ENCODE results near the gene KIRREL3. TPM values are rescaled to one million over a fixed set of nuclear protein-coding genes. Genes with fewer than 3 reads are reported as not detected.

The KIRREL3 gene
- polyA plus RNA-seq, 2 of the 4 experiments (the other 2 are of a cell fraction) = 3.0 to 11.0 TPM

DNA sequence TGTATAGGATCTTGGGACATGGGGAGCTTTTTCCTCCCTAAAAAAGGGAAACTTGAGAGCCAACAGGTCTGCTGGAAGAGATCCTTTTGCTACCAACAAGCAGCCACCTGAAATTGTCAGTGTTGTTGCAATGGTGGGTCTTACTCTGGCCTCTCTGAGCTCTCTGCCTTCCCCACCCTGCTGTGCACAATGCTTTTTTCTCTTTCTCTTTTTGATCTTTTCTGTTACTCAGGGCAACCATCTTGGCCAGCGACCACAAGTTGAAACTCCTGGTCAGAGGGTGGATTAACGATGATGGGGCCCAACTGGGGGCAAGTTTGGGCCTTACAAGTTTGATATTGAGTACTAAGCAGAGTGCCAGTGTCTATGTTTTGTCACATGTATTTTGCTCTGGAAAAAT, 155.8 kb downstream of the KIRREL3 start:
- no peak for DNase-seq (ENCODE audit: low read depth in 1 of 2, low spot score in 1 of 2)
- Histone ChIP-seq H3K4me1 (no peaks in the 10 kb centered on the region; the same call in 2 of the 3 replicates), H3K4me3 (no peak overlapping the region), H3K9me3 (no peaks in the 10 kb centered on the region), H3K27ac (no peak overlapping the region), H3K4me2 (no peak overlapping the region)
- ChIA-PET CTCF (interaction anchor here (0.6 kb wide), 1 partner anchor 459 kb away, joined by 3 read pairs; no protein-coding TSS in a partner anchor), POLR2A (no interaction called here)
- WGBS (ENCODE audit: missing lambda C conversion rate) = 67% methylated on average over 2 of the region's 2 CpGs
- ATAC-seq = no peak
- TF ChIP-seq FOSL2 (IDR thresholded peaks at IDR 0.05) (no peak), FOSL2 (CRISPR knock-in tag; IDR thresholded peaks at IDR 0.05) (no peak), HDAC2 (IDR thresholded peaks at IDR 0.05) (no peak), MAFK (IDR thresholded peaks at IDR 0.05; ENCODE audit: partially characterized antibody) (no peak), JUN (IDR thresholded peaks at IDR 0.05) (no peak), PHF8 (IDR thresholded peaks at IDR 0.05; ENCODE audit: borderline replicate concordance, low read depth) (no peak), RNF2 (IDR thresholded peaks at IDR 0.05; ENCODE audit: borderline replicate concordance, low read depth) (no peak), POLR2A (IDR thresholded peaks at IDR 0.05; ENCODE audit: low read length) (no peak), BHLHE40 (IDR thresholded peaks at IDR 0.05; ENCODE audit: low read depth, low read length) (no peak), ZNF302 (CRISPR knock-in tag; IDR thresholded peaks at IDR 0.05) (no peak), TP53 (CRISPR knock-in tag; IDR thresholded peaks at IDR 0.05) (no peak), RAD21 (conservative IDR thresholded peaks at IDR 0.05 in 1 of 2, IDR thresholded peaks at IDR 0.05 in 1 of 2) (no peak), SMC3 (IDR thresholded peaks at IDR 0.05) (no peak), CEBPB (IDR thresholded peaks at IDR 0.05) (no peak)
- TF ChIP-seq, protein P1, sequence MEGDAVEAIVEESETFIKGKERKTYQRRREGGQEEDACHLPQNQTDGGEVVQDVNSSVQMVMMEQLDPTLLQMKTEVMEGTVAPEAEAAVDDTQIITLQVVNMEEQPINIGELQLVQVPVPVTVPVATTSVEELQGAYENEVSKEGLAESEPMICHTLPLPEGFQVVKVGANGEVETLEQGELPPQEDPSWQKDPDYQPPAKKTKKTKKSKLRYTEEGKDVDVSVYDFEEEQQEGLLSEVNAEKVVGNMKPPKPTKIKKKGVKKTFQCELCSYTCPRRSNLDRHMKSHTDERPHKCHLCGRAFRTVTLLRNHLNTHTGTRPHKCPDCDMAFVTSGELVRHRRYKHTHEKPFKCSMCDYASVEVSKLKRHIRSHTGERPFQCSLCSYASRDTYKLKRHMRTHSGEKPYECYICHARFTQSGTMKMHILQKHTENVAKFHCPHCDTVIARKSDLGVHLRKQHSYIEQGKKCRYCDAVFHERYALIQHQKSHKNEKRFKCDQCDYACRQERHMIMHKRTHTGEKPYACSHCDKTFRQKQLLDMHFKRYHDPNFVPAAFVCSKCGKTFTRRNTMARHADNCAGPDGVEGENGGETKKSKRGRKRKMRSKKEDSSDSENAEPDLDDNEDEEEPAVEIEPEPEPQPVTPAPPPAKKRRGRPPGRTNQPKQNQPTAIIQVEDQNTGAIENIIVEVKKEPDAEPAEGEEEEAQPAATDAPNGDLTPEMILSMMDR (IDR thresholded peaks at IDR 0.05) = no peak
- no peak for FAIRE-seq

DNA sequence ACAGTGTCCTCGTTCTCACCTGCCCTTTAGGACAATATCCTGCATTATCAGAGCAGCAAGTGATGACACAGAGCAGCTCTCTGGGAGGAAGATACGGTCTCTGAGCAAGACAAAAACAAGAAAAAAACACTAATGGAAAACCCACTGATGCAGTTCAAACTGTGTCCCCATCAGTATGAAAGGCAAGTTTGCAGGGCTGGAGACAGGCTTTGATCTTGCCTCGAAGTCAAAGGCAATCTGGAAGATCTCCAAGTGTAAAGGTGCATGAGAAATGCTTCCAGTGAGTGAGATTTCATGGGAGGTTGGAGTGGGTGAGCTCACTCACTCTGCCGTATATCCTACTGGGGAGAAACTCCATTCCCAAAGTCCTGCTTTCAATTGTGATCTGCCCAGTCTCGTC, 157.5 kb downstream of the KIRREL3 start:
- WGBS (ENCODE audit: missing lambda C conversion rate) = 53% methylated on average over 5 of the region's 5 CpGs
- TF ChIP-seq RARB (CRISPR knock-in tag; IDR thresholded peaks at IDR 0.05) (no peak), PHF8 (IDR thresholded peaks at IDR 0.05; ENCODE audit: borderline replicate concordance, low read depth) (no peak), POLR2AphosphoS2 (conservative IDR thresholded peaks at IDR 0.05; ENCODE audit: low read length) (no peak), HOXB13 (CRISPR knock-in tag; IDR thresholded peaks at IDR 0.05; ENCODE audit: low read depth) (no peak), CEBPB (IDR thresholded peaks at IDR 0.05) (no peak), NR3C1 (IDR thresholded peaks at IDR 0.05) (no peak), MAFK (IDR thresholded peaks at IDR 0.05; ENCODE audit: partially characterized antibody) (no peak), ESRRA (IDR thresholded peaks at IDR 0.05; ENCODE audit: borderline replicate concordance, low read length) (no peak), FOSB (CRISPR knock-in tag; IDR thresholded peaks at IDR 0.05) (no peak), EP300 (IDR thresholded peaks at IDR 0.05) (no peak), NFE2L2 (conservative IDR thresholded peaks at IDR 0.05; ENCODE audit: low read length) (no peak), CHD4 (IDR thresholded peaks at IDR 0.05; ENCODE audit: borderline replicate concordance) (no peak), EHF (CRISPR knock-in tag; IDR thresholded peaks at IDR 0.05) (no peak), NPAS2 (CRISPR knock-in tag; IDR thresholded peaks at IDR 0.05; ENCODE audit: borderline replicate concordance) (no peak), BHLHE40 (IDR thresholded peaks at IDR 0.05; ENCODE audit: low read depth, low read length) (no peak)
- TF ChIP-seq, protein P2, sequence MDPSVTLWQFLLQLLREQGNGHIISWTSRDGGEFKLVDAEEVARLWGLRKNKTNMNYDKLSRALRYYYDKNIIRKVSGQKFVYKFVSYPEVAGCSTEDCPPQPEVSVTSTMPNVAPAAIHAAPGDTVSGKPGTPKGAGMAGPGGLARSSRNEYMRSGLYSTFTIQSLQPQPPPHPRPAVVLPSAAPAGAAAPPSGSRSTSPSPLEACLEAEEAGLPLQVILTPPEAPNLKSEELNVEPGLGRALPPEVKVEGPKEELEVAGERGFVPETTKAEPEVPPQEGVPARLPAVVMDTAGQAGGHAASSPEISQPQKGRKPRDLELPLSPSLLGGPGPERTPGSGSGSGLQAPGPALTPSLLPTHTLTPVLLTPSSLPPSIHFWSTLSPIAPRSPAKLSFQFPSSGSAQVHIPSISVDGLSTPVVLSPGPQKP (IDR thresholded peaks at IDR 0.05; ENCODE audit: low read depth, low read length) = no peak
- no peak overlapping the region for H3K27ac ChIP-seq
- DNase-seq (ENCODE audit: low read depth in 1 of 2, low spot score in 1 of 2) = no peak
- H3K4me3 ChIP-seq = no peak overlapping the region
- no peak overlapping the region for H3K4me2 ChIP-seq
- ChIA-PET POLR2A (no interaction called here), CTCF (no interaction called here)
- no peak for ATAC-seq
- H3K9me3 ChIP-seq = no peaks in the 10 kb centered on the region
- peaks cover 4% of the 10 kb centered on the region; the same call in 1 of the 3 replicates for H3K4me1 ChIP-seq
- FAIRE-seq = no peak

Measured in A549 (cell line).